CD4-positive, alpha-beta T cell (primary cell): Measurements from ENCODE around the gene PIK3C2G. TPM values are rescaled to one million over a fixed set of nuclear protein-coding genes. Genes with fewer than 3 reads are reported as not detected.

Experiments used
- ATAC-seq: fragments of 200-7000 bp; cut with Tn5 transposase; one replicate; pipeline ENCODE4 v1.10.0; 2022; ENCODE audit warnings: mild to moderate bottlenecking; ENCODE audit not compliant: poor library complexity
- CTCF ChIA-PET: fragments of 350-600 bp; sonication (Branson Sonifier 250); formaldehyde crosslinking; loops from one replicate; lab custom pipeline; 2021; ENCODE audit warnings: antibody characterized with exemption, inconsistent platforms; lab: Charles Lee
- POLR2A ChIA-PET: fragments of 350-600 bp; sonication (Branson Sonifier 250); formaldehyde crosslinking; loops from one replicate; lab custom pipeline; 2021; ENCODE audit warnings: antibody characterized with exemption, inconsistent platforms; lab: Charles Lee
- DNase-seq, 14 experiments: peaks; one replicate each; pipeline ENCODE4 v3.0.0-alpha.2; 2013 to 2020; ENCODE audit warnings: mixed read lengths in 2 of 14
- H3K27ac ChIP-seq, 2 donors: one replicate each; pipeline versions ENCODE4 v1.5.1 to v1.7.0; 2013; ENCODE audit warnings: low read length in 2 of 2, low read depth in 1 of 2, mild to moderate bottlenecking in 1 of 2
- H3K27me3 ChIP-seq, 2 experiments: 1 replicate in 1 of 2; 2 replicates in 1 of 2; pipeline versions ENCODE4 v1.6.1 to v1.7.0; 2013; ENCODE audit warnings: low read length in 2 of 2, control low read depth in 1 of 2, mild to moderate bottlenecking in 1 of 2, moderate library complexity in 1 of 2; ENCODE audit not compliant: insufficient read depth in 2 of 2, control insufficient read depth in 1 of 2
- H3K36me3 ChIP-seq: one replicate; pipeline ENCODE4 v1.6.1; 2013; ENCODE audit warnings: low read length, control low read depth; ENCODE audit not compliant: insufficient read depth
- H3K4me1 ChIP-seq: one replicate; pipeline ENCODE4 v1.6.1; 2013; ENCODE audit warnings: low read length, control low read depth; ENCODE audit not compliant: insufficient read depth
- H3K4me3 ChIP-seq: one replicate; pipeline ENCODE4 v1.5.1; 2013; ENCODE audit warnings: mild to moderate bottlenecking, low read length, moderate library complexity
- H3K9me3 ChIP-seq, 2 experiments: 1 replicate in 1 of 2; 2 replicates in 1 of 2; pipeline versions ENCODE4 v1.6.1 to v1.7.0; 2013; ENCODE audit warnings: low read length in 2 of 2, mild to moderate bottlenecking in 2 of 2, control low read depth in 1 of 2, moderate library complexity in 1 of 2; ENCODE audit not compliant: control insufficient read depth in 1 of 2, insufficient read depth in 1 of 2
- H3K27ac Mint-ChIP-seq: one replicate; pipeline ENCODE4 v1.8.0; 2020; ENCODE audit warnings: mixed read lengths
- H3K27me3 Mint-ChIP-seq: one replicate; pipeline ENCODE4 v1.8.0; 2021; ENCODE audit warnings: mixed read lengths
- H3K36me3 Mint-ChIP-seq: one replicate; pipeline ENCODE4 v1.8.0; 2021; ENCODE audit warnings: low read depth, mixed read lengths
- H3K4me1 Mint-ChIP-seq: one replicate; pipeline ENCODE4 v1.8.0; 2021; ENCODE audit warnings: low read depth, mixed read lengths
- H3K4me3 Mint-ChIP-seq: one replicate; pipeline ENCODE4 v1.8.0; 2020; ENCODE audit warnings: mild to moderate bottlenecking, mixed read lengths
- H3K9me3 Mint-ChIP-seq: one replicate; pipeline ENCODE4 v1.8.0; 2020; ENCODE audit warnings: mixed read lengths
- CTCF ChIP-seq: fragments of 200-600 bp; IDR thresholded peaks from one replicate; pipeline ENCODE4 v1.8.0; 2022; ENCODE audit warnings: antibody characterized with exemption, mild to moderate bottlenecking
- intact Hi-C, 2 experiments: fragments of 100-400 bp; cut with DNase I in 1 of 2; cut with micrococcal nuclease in 1 of 2; formaldehyde crosslinking; loops; one replicate each; pipeline versions ENCODE4 v1.15.1 to v1.9.0; 2023 to 2025; cut with DNase I, micrococcal nuclease
- total RNA-seq, 174 experiments: library from RNA in 2 of 174; stranded (reverse) in 2 of 174; gene quantifications; one replicate each; pipeline ENCODE4 v1.2.3 and lab custom pipeline; 2021 to 2026

Gene PIK3C2G
- total RNA-seq, 2 experiments from 2014 or later: not detected

DNA sequence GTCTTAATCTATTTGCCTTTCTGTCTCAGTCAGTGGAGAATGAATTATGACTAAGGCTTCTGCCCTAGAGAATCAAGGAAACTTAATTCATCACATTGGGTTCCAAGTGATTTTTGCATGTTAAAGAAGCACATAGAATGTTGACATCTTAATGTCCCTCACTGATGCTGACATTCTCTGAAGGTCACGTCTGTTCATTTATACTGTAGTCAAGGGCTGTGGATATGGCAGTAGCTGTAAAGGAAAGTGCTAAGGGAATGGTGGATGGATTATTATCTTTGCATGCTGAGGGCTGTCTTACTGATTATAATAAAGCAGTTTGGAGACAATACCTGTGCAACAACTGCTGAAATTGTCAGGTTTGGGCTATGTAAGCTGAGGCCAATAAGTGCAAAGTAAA, 315.3 kb downstream of the PIK3C2G start:
- no peaks in the 10 kb centered on the region for H3K9me3 ChIP-seq
- POLR2A ChIA-PET: no interaction called here
- TF ChIP-seq CTCF: no peak
- no peaks in the 10 kb centered on the region for H3K4me1 ChIP-seq
- intact Hi-C loops: no loop called here
- H3K36me3 ChIP-seq: no peaks in the 10 kb centered on the region
- H3K4me3 ChIP-seq: no peak overlapping the region
- no peak overlapping the region for H3K4me3 Mint-ChIP-seq
- H3K9me3 Mint-ChIP-seq: peaks cover 2% of the 10 kb centered on the region
- H3K36me3 Mint-ChIP-seq: no peaks in the 10 kb centered on the region
- CTCF ChIA-PET: no interaction called here
- H3K27ac Mint-ChIP-seq: no peak overlapping the region
- DNase-seq (no peak), ATAC-seq (no peak)
- no peaks in the 10 kb centered on the region for H3K4me1 Mint-ChIP-seq
- H3K27ac ChIP-seq: no peak overlapping the region
- H3K27me3 Mint-ChIP-seq: no peaks in the 10 kb centered on the region
- no peaks in the 10 kb centered on the region for H3K27me3 ChIP-seq

DNA sequence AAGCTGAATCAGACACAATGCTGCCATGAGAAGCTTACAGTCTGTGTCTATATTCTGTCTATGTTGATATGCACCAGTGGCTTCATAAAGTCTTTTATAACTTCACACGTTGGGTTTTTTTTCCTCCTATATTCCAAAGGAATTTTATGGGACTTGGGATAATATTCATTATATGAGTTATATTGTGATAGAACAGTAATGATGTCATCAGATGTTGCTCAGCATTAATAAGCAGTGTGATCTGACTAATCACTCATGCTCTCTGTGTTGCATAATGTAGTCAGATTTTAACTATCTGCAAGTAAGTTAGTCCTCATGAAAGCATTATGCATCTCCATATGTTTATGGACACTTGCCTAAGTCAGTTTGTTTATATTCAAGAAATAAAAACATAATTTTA, 316.9 kb downstream of the PIK3C2G start:
- Mint-ChIP-seq H3K4me3 (no peak overlapping the region), H3K9me3 (peaks cover 6% of the 10 kb centered on the region), H3K27me3 (no peaks in the 10 kb centered on the region), H3K4me1 (no peaks in the 10 kb centered on the region), H3K36me3 (no peaks in the 10 kb centered on the region), H3K27ac (no peak overlapping the region)
- DNase-seq: no peak
- H3K36me3 ChIP-seq: no peaks in the 10 kb centered on the region
- TF ChIP-seq CTCF: no peak
- no peak overlapping the region for H3K4me3 ChIP-seq
- H3K4me1 ChIP-seq: no peaks in the 10 kb centered on the region
- H3K27me3 ChIP-seq: no peaks in the 10 kb centered on the region
- POLR2A ChIA-PET: no interaction called here
- intact Hi-C loops: no loop called here
- H3K27ac ChIP-seq: no peak overlapping the region
- H3K9me3 ChIP-seq: peaks cover 0 to 10% of the 10 kb centered on the region in 2 experiments
- ATAC-seq: no peak
- CTCF ChIA-PET: no interaction called here

DNA sequence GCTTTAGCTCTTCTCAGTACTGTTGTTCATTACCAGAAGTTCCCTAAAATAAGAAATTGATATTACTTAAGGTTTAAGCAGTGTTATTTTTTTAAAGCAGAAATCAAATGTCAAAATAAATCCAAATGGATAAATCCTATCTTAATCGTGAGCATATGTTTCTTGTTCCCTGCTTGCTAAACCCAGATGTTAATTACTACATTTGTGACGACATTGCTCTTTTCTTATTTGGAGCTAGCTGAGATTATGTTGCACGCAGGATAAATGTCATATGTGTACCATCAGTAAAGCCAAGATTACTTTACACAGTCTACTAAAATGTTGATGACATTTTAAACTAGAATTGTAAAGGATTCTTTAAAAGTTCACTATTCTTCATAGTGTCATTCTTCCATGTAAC, 319.0 kb downstream of the PIK3C2G start:
- no peaks in the 10 kb centered on the region for H3K4me1 Mint-ChIP-seq
- Histone ChIP-seq H3K27me3 (no peaks in the 10 kb centered on the region), H3K4me3 (no peak overlapping the region), H3K36me3 (no peaks in the 10 kb centered on the region), H3K9me3 (peaks cover 0 to 13% of the 10 kb centered on the region in 2 experiments), H3K27ac (no peak overlapping the region), H3K4me1 (no peaks in the 10 kb centered on the region)
- H3K36me3 Mint-ChIP-seq: no peaks in the 10 kb centered on the region
- no peak overlapping the region for H3K4me3 Mint-ChIP-seq
- intact Hi-C loops: no loop called here
- POLR2A ChIA-PET: no interaction called here
- H3K27ac Mint-ChIP-seq: no peak overlapping the region
- TF ChIP-seq CTCF: no peak
- H3K9me3 Mint-ChIP-seq: peaks cover 8% of the 10 kb centered on the region
- no peak for DNase-seq
- CTCF ChIA-PET: interaction anchor here (0.7 kb wide), 1 partner anchor 660 kb away, joined by 3 read pairs; no protein-coding TSS in a partner anchor
- no peaks in the 10 kb centered on the region for H3K27me3 Mint-ChIP-seq
- ATAC-seq: no peak
